K562 (cell line): ENCODE results near the gene STX2. TPM values are rescaled to one million over a fixed set of nuclear protein-coding genes. Genes with fewer than 3 reads are reported as not detected.

Source experiments
- ATAC-seq: fragments of 200-7000 bp; cut with Tn5 transposase; 3 replicates; pipeline ENCODE4 v1.9.1; 2020; ENCODE audit warnings: moderate library complexity
- BruUV-seq: library from RNA; stranded (reverse); fragments of 400-500 nt; replicated peaks from 2 replicates; lab custom pipeline; 2021; lab: Mats Ljungman, UMichigan
- CTCF ChIA-PET: fragments of 300-600 bp; formaldehyde crosslinking; extraction: SDS; loops from one replicate; lab custom pipeline; 2021; ENCODE audit warnings: low intra/inter-chr PET ratio; lab: Yijun Ruan, JAX
- POLR2A ChIA-PET: fragments of 300-600, 350-650 bp; sonication (Branson Sonifier 250); formaldehyde crosslinking; extraction: SDS; loops from one replicate; lab custom pipeline; 2021; ENCODE audit warnings: antibody characterized with exemption, inconsistent platforms; lab: Yijun Ruan, JAX
- DNase-seq, 4 experiments: peaks; one replicate each; pipeline versions ENCODE4 v3.0.0 to v3.0.0-alpha.2; 2011 to 2018; ENCODE audit warnings: low spot score in 3 of 4, mixed read lengths in 3 of 4; ENCODE audit errors: extremely low read depth in 1 of 4
- FAIRE-seq: peaks from 2 replicates; lab custom pipeline; 2011; peaks lifted over from hg19 to GRCh38; lab: Jason Lieb, UNC
- H2AFZ ChIP-seq: 2 replicates; pipeline ENCODE4 v1.6.0; 2011; ENCODE audit warnings: low read depth, low read length, control low read depth, inconsistent platforms
- H3K27ac ChIP-seq: fragments of 200-600 bp; 3 replicates; pipeline ENCODE4 v1.8.0; 2011; ENCODE audit warnings: low read depth, mild to moderate bottlenecking, control low read depth, inconsistent platforms, low read length, moderate library complexity, mixed read lengths; ENCODE audit errors: extremely low read depth
- H3K27me3 ChIP-seq, 2 experiments: fragments of 300-600 bp in 1 of 2; 2 replicates in 1 of 2; 3 replicates in 1 of 2; pipeline versions ENCODE4 v1.6.0 to v1.8.0; 2011; ENCODE audit warnings: inconsistent platforms in 2 of 2, low read length in 2 of 2, mild to moderate bottlenecking in 1 of 2, mixed read lengths in 1 of 2, moderate library complexity in 1 of 2; ENCODE audit not compliant: control insufficient read depth in 2 of 2, insufficient read depth in 2 of 2
- H3K36me3 ChIP-seq: fragments of 300-600 bp; 3 replicates; pipeline ENCODE4 v1.8.0; 2011; ENCODE audit warnings: mild to moderate bottlenecking, low read length, inconsistent platforms; ENCODE audit not compliant: control insufficient read depth, insufficient read depth
- H3K4me1 ChIP-seq, 2 experiments: fragments of 200-600 bp in 1 of 2; replicated peaks in 1 of 2; 2 replicates in 1 of 2; 3 replicates in 1 of 2; pipeline versions ENCODE4 v1.5.1 to v1.8.0; 2011; ENCODE audit warnings: inconsistent platforms in 2 of 2, low read length in 2 of 2, mild to moderate bottlenecking in 1 of 2, mixed read lengths in 1 of 2, moderate library complexity in 1 of 2; ENCODE audit not compliant: control insufficient read depth in 2 of 2, insufficient read depth in 2 of 2
- H3K4me2 ChIP-seq: 2 replicates; pipeline ENCODE4 v1.6.1; 2011; ENCODE audit warnings: low read length, control low read depth, inconsistent platforms, mixed read lengths; ENCODE audit not compliant: insufficient read depth
- H3K4me3 ChIP-seq: fragments of 200-600 bp; sonication (generic), shearing (Covaris generic); 2 replicates; pipeline ENCODE4 v1.5.1; 2016; ENCODE audit warnings: control low read depth, inconsistent platforms
- H3K79me2 ChIP-seq: fragments of 200-600 bp; 3 replicates; pipeline ENCODE4 v1.8.0; 2011; ENCODE audit warnings: low read length, inconsistent platforms; ENCODE audit not compliant: control insufficient read depth, insufficient read depth
- H3K9ac ChIP-seq, 2 experiments: 2 replicates each; pipeline versions ENCODE4 v1.6.0 to v1.6.1; 2011; ENCODE audit warnings: low read depth in 2 of 2, low read length in 2 of 2, control low read depth in 1 of 2, inconsistent platforms in 1 of 2, mild to moderate bottlenecking in 1 of 2, mixed read lengths in 1 of 2; ENCODE audit not compliant: insufficient read depth in 1 of 2
- H3K9me1 ChIP-seq: one replicate; pipeline ENCODE4 v1.6.0; 2011; ENCODE audit warnings: inconsistent platforms, mild to moderate bottlenecking, low read length, moderate library complexity; ENCODE audit not compliant: control insufficient read depth, insufficient read depth
- H3K9me3 ChIP-seq: replicated peaks from 2 replicates; pipeline ENCODE4 v1.5.1; 2011; ENCODE audit warnings: low read depth, low read length, inconsistent platforms; ENCODE audit not compliant: control insufficient read depth, insufficient read depth
- H4K20me1 ChIP-seq: replicated peaks from 2 replicates; pipeline ENCODE4 v1.6.1; 2011; ENCODE audit warnings: low read length, inconsistent platforms, mixed read lengths; ENCODE audit not compliant: control insufficient read depth, insufficient read depth
- NCOA6 ChIP-seq: fragments of 450-650 bp; IDR thresholded peaks from 2 replicates; pipeline ENCODE4 v1.6.1; 2017; ENCODE audit warnings: mild to moderate bottlenecking
- PRDM10 ChIP-seq: fragments of 450-650 bp; IDR thresholded peaks from 2 replicates; pipeline ENCODE4 v1.6.1; 2018; ENCODE audit not compliant: partially characterized antibody
- SRSF7 ChIP-seq: fragments of 200-400 bp; formaldehyde crosslinking; optimal IDR thresholded peaks from 2 replicates; pipeline ENCODE3; 2017; ENCODE audit warnings: mild to moderate bottlenecking, low read depth, low read length
- ZNF586 ChIP-seq: fragments of 450-650 bp; formaldehyde crosslinking; conservative IDR thresholded peaks from 2 replicates; pipeline ENCODE4 v1.4.0; 2020; ENCODE audit warnings: mild to moderate bottlenecking, moderate library complexity
- WGBS: fragments of 100-300 bp; shearing (Covaris generic); methylation state at CpG from one replicate; pipeline ENCODE4 v1.1.6; 2016; ENCODE audit warnings: low coverage, mixed read lengths; ENCODE audit not compliant: insufficient coverage; ENCODE audit errors: missing lambda C conversion rate; 5-methylcytosine and 5-hydroxymethylcytosine counted together
- in situ Hi-C: fragments of 300-500 bp; cut with MboI; formaldehyde crosslinking; loops from 4 replicates; pipeline ENCODE4 v1.15.0; 2018; ENCODE audit warnings: inconsistent platforms, mixed read lengths
- intact Hi-C: fragments of 100-400 bp; cut with micrococcal nuclease; formaldehyde crosslinking; loops from 2 replicates; pipeline ENCODE4 v1.14.2; 2022
- polyA plus RNA-seq, 8 experiments: library from polyadenylated mRNA; depleted of rRNA in 4 of 8; stranded (reverse) in 5 of 8; unstranded in 3 of 8; fragments of >200 nt; fragmentation: Nextera tagmentation in 2 of 8; fragmentation: Illumina TruSeq in 1 of 8; extraction: Ambion mirVana in 2 of 8; extraction: Trizol in 1 of 8; gene quantifications; 2 replicates each; pipeline versions ENCODE4 v1.2.1 to v1.2.3, GENCODE V29; 2011 to 2014; ENCODE audit warnings: inconsistent platforms in 1 of 8, missing spikeins in 1 of 8
- total RNA-seq, 7 experiments: library from RNA; depleted of rRNA in 6 of 7; stranded (reverse); fragments of >200 nt in 6 of 7; fragmentation: Illumina TruSeq in 2 of 7; extraction: Trizol in 2 of 7; gene quantifications; 2 replicates each; pipeline versions ENCODE4 v1.2.1 to v1.2.3, GENCODE V29; 2011 to 2021; ENCODE audit warnings: low replicate concordance in 1 of 7

The STX2 gene
- total and polyA plus RNA-seq, 9 of the 15 experiments (the other 6 are each of a cell fraction or from before 2014, with no cell fraction given), result 22.2 to 54.6 (median 30.8) TPM

- no peak for DNase-seq
- Histone ChIP-seq H3K9me1 (no peaks in the 10 kb centered on the region), H3K27me3 (peaks cover 13 to 35% of the 10 kb centered on the region in 2 experiments; a peak in 4 of 5 replicates), H3K36me3 (no peaks in the 10 kb centered on the region), H3K79me2 (no peaks in the 10 kb centered on the region), H4K20me1 (no peaks in the 10 kb centered on the region), H3K9ac (no peak overlapping the region), H3K27ac (no peak overlapping the region), H3K4me1 (no peaks in the 10 kb centered on the region), H3K9me3 (peaks cover 19% of the 10 kb centered on the region), H2AFZ (no peak overlapping the region), H3K4me3 (no peak overlapping the region), H3K4me2 (no peak overlapping the region)
- BruUV-seq, result no TSS peak
- ChIA-PET CTCF (no interaction called here), POLR2A (interaction anchor here (0.8 to 0.9 kb wide), 2 partner anchors 113 to 171 kb away, joined by 3 to 4 read pairs; no protein-coding TSS in a partner anchor)
- FAIRE-seq, result no peak
- ATAC-seq, result no peak
- TF ChIP-seq ZNF586 (CRISPR knock-in tag) (no peak), PRDM10 (no peak), SRSF7 (no peak), NCOA6 (no peak)
- 0% methylated on average over 9 of the region's 9 CpGs for WGBS
- in situ Hi-C loops (no loop called here), intact Hi-C loops (loop anchor here (10.0 kb wide), 3 partner anchors 147 to 1067 kb away; no protein-coding TSS in a partner anchor)
These were observed 70.9 kb downstream of the STX2 start for GRCh38 chr12:130768120-130768519.
